Stimulated activated CD4-positive, alpha-beta T cell treated with anti-CD3 and anti-CD28 coated beads, TNF-alpha, amount 100 ng/mL, for 24 hours (primary cell): ENCODE measurements around the gene PTDSS2.

ENCODE experiments used
- DNase-seq, 3 experiments: peaks; one replicate each; pipeline ENCODE4 v3.0.0-alpha.2; 2020; ENCODE audit warnings: low read depth in 3 of 3

Gene PTDSS2

GRCh38 chr11:490186-490929, 40.3 kb downstream of the PTDSS2 start:
- no peak for DNase-seq

DNA sequence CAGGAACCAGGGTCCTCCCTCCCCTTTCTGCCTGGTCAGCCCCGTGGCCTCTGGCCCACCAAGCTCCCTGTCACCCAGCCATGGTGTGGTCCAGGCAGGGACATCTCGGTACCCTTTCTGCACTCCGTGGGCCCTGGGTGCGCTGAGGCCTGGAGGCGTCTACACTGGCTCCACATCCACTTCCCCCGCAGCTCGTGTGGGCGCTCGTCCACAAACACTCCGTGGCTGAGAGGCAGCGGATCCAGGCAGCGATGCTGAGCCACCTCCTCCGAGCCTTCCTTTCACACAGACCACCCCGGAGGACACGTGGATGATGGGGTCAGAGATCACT, 40.8 kb downstream of the PTDSS2 start:
- DNase-seq = no peak

GRCh38 chr11:491358-491757, 41.3 kb downstream of the PTDSS2 start:
- no peak for DNase-seq

DNA sequence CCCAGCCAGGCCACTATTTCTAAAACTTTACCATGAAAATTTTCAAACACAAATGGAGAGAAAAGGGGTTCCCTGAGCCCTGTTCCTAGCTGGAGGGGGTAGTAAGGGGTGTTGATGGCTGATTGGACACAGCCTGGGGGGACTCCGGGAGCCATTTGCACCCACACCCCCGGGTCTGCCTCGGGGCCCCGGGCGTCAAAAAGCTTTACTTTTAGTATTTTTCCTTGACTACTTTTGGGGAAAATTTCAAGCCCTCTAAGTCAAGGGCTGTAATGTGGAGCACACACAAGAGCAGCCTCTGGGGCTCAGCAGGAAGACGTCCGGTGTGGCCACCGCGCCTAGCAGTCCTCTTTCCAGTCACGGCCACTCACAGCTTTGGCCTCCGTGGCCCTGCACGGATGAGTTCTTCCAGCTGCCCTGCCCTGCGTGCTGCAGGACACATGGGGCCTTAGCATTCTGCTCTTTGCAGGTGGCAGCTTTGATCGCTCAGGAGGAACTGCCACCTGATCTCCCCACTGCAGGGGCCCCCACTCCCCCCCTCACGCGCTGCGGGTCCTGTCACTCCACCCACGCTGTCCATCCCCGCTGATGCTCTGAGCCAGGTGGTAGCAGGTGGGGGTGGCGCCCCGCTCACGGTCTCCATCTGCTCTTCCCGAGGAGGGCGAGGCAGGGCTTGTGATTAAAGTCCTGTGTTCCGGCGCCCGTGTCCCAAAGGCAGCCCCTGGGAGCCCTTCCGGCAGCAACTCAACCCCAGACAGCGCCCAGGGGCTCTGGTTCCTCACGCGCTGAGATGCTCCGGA, 42.5 kb downstream of the PTDSS2 start:
- DNase-seq = no peak

GRCh38 chr11:494761-495536, 44.9 kb downstream of the PTDSS2 start:
- DNase-seq = no peak

GRCh38 chr11:495537-495931, 45.5 kb downstream of the PTDSS2 start:
- DNase-seq = no peak

DNA sequence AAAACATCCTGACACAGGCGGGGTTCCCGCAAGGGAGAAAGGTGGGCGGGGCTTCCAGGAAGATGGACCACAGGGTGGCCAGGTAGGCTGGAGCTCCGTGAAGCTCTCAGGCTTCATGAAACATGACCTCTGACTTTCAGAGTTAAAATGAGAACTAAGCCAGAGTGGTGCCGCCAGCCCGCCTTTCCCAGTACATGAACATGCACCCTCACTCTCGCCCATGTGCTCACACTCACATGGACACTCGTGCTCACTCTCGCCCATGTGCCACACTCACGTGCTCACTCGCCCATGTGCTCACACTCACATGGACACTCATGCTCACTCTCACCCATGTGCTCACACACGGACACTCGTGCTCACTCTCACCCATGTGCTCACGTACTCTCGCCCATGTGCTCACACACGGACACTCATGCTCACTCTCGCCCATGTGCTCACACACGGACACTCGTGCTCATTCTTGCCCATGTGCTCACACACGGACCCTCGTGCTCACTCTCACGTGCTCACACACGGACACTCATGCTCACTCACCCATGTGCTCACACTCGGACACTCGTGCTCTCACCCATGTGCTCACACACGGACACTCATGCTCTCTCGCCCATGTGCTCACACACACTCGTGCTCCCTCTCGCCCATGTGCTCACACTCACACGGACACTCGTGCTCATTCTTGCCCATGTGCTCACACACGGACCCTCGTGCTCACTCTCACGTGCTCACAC, 46.9 kb downstream of the PTDSS2 start:
- DNase-seq = no peak

- DNase-seq = no peak
Measured at GRCh38 chr11:497565-498296, 47.7 kb downstream of the PTDSS2 start.

GRCh38 chr11:498297-499181, 48.5 kb downstream of the PTDSS2 start:
- no peak for DNase-seq

DNA sequence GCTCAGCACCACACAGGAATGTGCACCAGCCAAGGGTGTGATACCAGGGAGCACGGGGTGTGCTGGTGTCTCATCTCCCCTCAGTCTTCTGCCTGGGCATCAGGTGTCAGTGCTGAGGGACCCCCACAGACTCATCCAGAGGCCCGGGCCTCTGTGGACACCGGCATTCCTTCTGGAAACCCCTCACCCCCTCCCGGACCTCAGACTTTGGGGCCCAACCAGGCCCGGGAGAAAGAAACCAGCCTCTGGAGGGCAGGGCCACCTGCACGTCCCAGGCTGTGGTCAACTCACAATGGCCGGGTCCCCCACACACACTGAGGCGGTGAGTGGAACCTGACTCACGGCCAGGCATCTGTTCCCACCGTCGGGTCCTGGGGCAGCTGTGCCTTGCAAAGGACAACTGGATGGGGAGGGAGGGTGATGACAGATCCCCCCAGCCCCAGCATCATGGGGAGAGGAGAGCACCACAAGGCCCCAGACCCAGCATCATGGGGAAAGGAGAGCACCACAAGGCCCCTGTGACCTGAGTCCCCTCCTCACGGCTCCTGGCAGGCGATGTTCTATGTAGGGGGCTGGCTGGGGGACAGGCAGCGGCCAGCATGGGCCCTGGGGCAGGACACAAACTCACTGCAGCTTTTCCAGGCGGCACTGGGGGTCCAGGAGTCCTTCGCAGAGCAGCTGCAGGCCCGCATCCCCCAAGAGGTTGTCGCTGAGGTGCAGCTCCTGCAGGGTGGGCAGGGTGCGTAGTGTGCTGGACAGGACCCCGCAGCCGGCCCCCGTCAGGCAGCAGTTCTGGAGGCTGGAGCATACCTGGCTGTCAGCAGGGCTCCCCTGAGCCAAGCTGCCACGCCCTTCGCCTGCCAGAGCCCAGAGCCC, 49.4 kb downstream of the PTDSS2 start:
- DNase-seq = no peak

GRCh38 chr11:501001-501682, 51.1 kb downstream of the PTDSS2 start:
- no peak for DNase-seq

GRCh38 chr11:501683-502287, 51.7 kb downstream of the PTDSS2 start:
- DNase-seq = no peak

DNA sequence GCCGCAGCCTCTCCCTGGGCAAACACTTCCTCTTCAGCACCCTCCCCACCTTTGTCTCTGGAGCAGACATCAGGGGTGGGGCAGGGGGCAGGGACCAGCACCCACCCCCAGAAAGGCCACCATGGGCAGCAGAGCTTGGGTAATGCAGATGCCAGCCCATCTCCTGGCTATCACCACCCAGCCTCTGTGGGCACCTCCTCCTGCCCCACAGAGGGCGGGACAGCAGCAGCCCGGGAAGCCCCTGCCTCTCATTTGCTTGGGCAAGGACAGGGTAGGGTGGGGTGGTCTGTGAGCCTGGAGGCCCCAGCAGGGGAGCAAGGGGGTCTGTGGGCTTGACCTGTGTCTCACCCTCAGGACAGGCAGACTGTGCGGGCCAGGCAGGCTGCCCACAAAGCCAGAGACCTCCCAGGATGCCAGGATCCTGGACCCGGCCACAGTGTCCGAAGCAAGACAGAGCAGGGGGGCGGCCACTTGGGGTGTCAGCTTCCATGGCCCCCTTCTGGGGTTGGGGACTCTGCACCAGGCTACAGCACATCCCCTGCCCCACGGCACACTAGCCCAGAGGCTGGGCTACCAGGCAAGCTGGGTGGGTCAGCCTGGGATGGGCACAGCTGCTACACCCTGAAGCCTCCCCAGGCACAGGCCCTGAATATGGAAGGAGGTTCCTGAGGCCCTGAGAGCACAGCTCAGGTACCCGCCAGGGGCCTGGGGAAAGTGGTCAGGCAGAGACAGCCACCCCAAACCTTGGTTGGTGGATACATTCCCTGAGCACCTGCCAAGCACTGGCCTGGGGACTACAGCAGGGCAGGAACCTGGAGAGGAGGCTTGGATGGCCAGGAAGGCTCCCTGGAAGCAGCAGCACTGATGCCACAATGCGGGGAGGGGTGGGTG, 52.5 kb downstream of the PTDSS2 start:
- no peak for DNase-seq

- DNase-seq = no peak
Measured at GRCh38 chr11:503179-503981, 53.3 kb downstream of the PTDSS2 start.

DNA sequence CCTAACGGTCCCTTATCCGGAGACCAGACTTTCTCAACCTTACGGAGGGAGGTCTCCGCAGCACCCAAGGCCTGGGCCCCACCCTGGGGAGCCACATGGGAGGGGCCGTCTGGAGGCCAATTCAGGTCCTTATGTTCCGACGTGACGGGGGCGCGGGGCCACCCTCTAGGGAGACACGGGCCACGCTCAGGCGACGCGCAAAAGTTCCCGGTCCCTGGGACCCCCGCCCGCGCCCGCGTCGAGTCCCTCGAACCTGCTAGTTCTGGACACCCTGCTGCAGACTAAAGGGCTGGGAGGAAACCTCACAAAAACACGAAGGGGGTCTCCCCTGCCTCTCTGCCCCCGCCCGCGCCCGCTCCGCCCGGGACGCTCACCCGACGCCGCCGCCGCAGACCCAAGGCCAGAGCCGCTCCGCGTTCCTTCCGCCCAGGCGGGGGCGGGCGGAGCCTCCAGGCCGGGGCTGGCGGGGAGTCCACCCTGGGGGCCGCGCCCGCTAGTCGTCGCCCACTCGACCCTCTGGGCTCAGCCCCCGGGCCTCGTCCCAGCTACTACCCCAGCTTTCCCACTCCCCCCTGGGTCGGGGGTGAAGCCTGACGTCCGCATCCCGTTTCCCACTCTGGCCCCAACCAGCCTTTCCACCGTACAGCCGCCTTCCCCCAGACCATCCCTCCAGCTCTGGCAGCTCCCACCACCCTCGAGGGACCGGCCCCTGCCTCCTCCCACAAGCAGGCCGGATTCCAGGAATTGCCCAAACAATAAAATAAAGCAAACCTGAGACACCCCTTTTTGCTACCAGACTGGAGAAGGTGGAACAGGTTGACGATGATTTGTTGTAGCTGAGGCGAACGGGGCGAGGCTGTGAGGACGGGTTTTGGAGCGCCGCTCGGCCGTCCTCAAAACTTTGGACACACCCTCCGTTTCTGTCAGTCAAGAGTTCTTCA, 54.2 kb downstream of the PTDSS2 start:
- DNase-seq = no peak
